Measurements from ENCODE around the gene CDC26. TPM values are rescaled to one million over a fixed set of nuclear protein-coding genes. Genes with fewer than 3 reads are reported as not detected.
"Not testable (repeated sequence)": the region's sequence is repeated elsewhere in the genome, so short reads cannot be mapped to it uniquely, and the experiment has no call there.

CDC26 gene
- polyA plus RNA-seq, 1 donor from 2014 or later, result 88.0 TPM

GRCh38 chr9:113238202-113238858 lies 37.0 kb downstream of the CDC26 start:
- Histone ChIP-seq H3F3A (ENCODE audit: insufficient read depth, low read length, poor library complexity, severe bottlenecking) (no peaks in the 10 kb centered on the region), H3K9me3 (ENCODE audit: low read length) (no peaks in the 10 kb centered on the region), H3K4me2 (ENCODE audit: low read length) (no peak overlapping the region), H3K36me3 (ENCODE audit: insufficient read depth, low read length) (no peaks in the 10 kb centered on the region), H2AFZ (ENCODE audit: low read depth, low read length) (no peak overlapping the region), H3K27me3 (ENCODE audit: insufficient read depth, low read depth, low read length) (no peaks in the 10 kb centered on the region), H3K79me2 (replicated peaks; ENCODE audit: insufficient read depth, low read length) (no peaks in the 10 kb centered on the region), H3K27ac (ENCODE audit: low read length) (no peak overlapping the region), H4K20me1 (ENCODE audit: insufficient read depth) (no peaks in the 10 kb centered on the region), H3K9ac (ENCODE audit: low read length) (no peak overlapping the region), H3K9me2 (ENCODE audit: insufficient read depth, low read length) (no peaks in the 10 kb centered on the region), H3K4me3 (ENCODE audit: low read length) (no peak overlapping the region)
- TF ChIP-seq EZH2 (IDR thresholded peaks at IDR 0.05; ENCODE audit: borderline replicate concordance, insufficient read depth, low read length, poor library complexity, severe bottlenecking) (no peak), EP300 (conservative IDR thresholded peaks at IDR 0.05; ENCODE audit: poor library complexity, severe bottlenecking) (no peak), TAF1 (IDR thresholded peaks at IDR 0.05; ENCODE audit: low read depth) (no peak), POLR2AphosphoS5 (IDR thresholded peaks at IDR 0.05) (no peak), MXI1 (conservative IDR thresholded peaks at IDR 0.05; ENCODE audit: poor library complexity, severe bottlenecking) (no peak), REST (IDR thresholded peaks at IDR 0.05; ENCODE audit: borderline replicate concordance) (no peak), RAD21 (conservative IDR thresholded peaks at IDR 0.05) (no peak), SMC3 (conservative IDR thresholded peaks at IDR 0.05; ENCODE audit: poor library complexity) (no peak)
- TF ChIP-seq, protein P1, sequence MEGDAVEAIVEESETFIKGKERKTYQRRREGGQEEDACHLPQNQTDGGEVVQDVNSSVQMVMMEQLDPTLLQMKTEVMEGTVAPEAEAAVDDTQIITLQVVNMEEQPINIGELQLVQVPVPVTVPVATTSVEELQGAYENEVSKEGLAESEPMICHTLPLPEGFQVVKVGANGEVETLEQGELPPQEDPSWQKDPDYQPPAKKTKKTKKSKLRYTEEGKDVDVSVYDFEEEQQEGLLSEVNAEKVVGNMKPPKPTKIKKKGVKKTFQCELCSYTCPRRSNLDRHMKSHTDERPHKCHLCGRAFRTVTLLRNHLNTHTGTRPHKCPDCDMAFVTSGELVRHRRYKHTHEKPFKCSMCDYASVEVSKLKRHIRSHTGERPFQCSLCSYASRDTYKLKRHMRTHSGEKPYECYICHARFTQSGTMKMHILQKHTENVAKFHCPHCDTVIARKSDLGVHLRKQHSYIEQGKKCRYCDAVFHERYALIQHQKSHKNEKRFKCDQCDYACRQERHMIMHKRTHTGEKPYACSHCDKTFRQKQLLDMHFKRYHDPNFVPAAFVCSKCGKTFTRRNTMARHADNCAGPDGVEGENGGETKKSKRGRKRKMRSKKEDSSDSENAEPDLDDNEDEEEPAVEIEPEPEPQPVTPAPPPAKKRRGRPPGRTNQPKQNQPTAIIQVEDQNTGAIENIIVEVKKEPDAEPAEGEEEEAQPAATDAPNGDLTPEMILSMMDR (IDR thresholded peaks at IDR 0.05; ENCODE audit: poor library complexity, severe bottlenecking), result no peak

- Histone ChIP-seq H3K4me3 (ENCODE audit: low read length) (no peak overlapping the region), H3K27me3 (ENCODE audit: insufficient read depth, low read depth, low read length) (no peaks in the 10 kb centered on the region), H3K4me2 (ENCODE audit: low read length) (no peak overlapping the region), H3K9me2 (ENCODE audit: insufficient read depth, low read length) (no peaks in the 10 kb centered on the region), H3F3A (ENCODE audit: insufficient read depth, low read length, poor library complexity, severe bottlenecking) (no peaks in the 10 kb centered on the region), H3K9me3 (ENCODE audit: low read length) (no peaks in the 10 kb centered on the region), H3K27ac (ENCODE audit: low read length) (no peak overlapping the region), H2AFZ (ENCODE audit: low read depth, low read length) (no peak overlapping the region), H3K79me2 (replicated peaks; ENCODE audit: insufficient read depth, low read length) (no peaks in the 10 kb centered on the region), H3K9ac (ENCODE audit: low read length) (no peak overlapping the region), H4K20me1 (ENCODE audit: insufficient read depth) (no peaks in the 10 kb centered on the region), H3K36me3 (ENCODE audit: insufficient read depth, low read length) (no peaks in the 10 kb centered on the region)
- TF ChIP-seq TAF1 (IDR thresholded peaks at IDR 0.05; ENCODE audit: low read depth) (no peak), SMC3 (conservative IDR thresholded peaks at IDR 0.05; ENCODE audit: poor library complexity) (no peak), MXI1 (conservative IDR thresholded peaks at IDR 0.05; ENCODE audit: poor library complexity, severe bottlenecking) (no peak), POLR2AphosphoS5 (IDR thresholded peaks at IDR 0.05) (no peak), EZH2 (IDR thresholded peaks at IDR 0.05; ENCODE audit: borderline replicate concordance, insufficient read depth, low read length, poor library complexity, severe bottlenecking) (no peak), EP300 (conservative IDR thresholded peaks at IDR 0.05; ENCODE audit: poor library complexity, severe bottlenecking) (no peak), RAD21 (conservative IDR thresholded peaks at IDR 0.05) (no peak), REST (IDR thresholded peaks at IDR 0.05; ENCODE audit: borderline replicate concordance) (no peak)
- TF ChIP-seq, protein P1 (IDR thresholded peaks at IDR 0.05; ENCODE audit: poor library complexity, severe bottlenecking), result no peak
Measured at GRCh38 chr9:113237026-113237425, 38.3 kb downstream of the CDC26 start.

DNA sequence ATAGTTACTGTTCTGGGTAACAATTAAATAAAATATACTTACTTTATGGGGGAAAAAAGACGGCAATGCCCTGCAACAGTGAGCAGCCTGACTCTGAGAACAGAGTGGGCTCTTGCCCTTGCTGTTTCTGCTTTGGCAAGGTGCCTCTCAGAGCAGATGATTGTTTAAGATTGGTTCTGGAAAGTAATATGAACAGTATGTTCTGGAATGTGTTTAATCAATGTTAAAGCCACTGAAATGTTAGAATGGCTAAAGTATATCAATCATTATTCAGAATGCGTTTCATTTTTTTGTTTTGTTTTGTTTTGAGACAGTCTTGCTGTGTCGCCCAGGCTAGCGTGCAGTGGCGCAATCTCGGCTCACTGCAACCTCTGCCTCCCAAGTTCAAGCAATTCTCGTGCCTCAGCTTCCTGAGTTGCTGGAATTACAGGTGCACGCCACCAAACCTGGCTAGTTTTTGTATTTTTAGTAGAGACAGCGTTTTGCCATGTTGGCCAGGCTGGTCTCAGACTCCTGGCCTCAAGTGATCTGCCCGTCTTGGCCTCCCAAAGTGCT lies 39.6 kb downstream of the CDC26 start:
- H3K27me3 ChIP-seq (ENCODE audit: insufficient read depth, low read depth, low read length); H2AFZ ChIP-seq (ENCODE audit: low read depth, low read length); H3K79me2 ChIP-seq (replicated peaks; ENCODE audit: insufficient read depth, low read length); H3K9me3 ChIP-seq (ENCODE audit: low read length); H3K9me2 ChIP-seq (ENCODE audit: insufficient read depth, low read length); H3K27ac ChIP-seq (ENCODE audit: low read length); H3F3A ChIP-seq (ENCODE audit: insufficient read depth, low read length, poor library complexity, severe bottlenecking); H3K4me3 ChIP-seq (ENCODE audit: low read length); H3K9ac ChIP-seq (ENCODE audit: low read length); H3K36me3 ChIP-seq (ENCODE audit: insufficient read depth, low read length); H4K20me1 ChIP-seq (ENCODE audit: insufficient read depth); H3K4me2 ChIP-seq (ENCODE audit: low read length): not testable (repeated sequence)

Data from neural cell (in vitro differentiated cells).